Stimulated activated naive CD8-positive, alpha-beta T cell treated with anti-CD3 and anti-CD28 coated beads, Interleukin-15, Interleukin-2, amounts not matched to agents 100 ng/mL and 50 ng/mL, for 24 hours (primary cell): ENCODE results near the gene PSMD14.

ENCODE experiments used
- H3K27ac Mint-ChIP-seq: one replicate; pipeline ENCODE4 v1.8.0; 2021; ENCODE audit warnings: mild to moderate bottlenecking, mixed read lengths
- H3K27me3 Mint-ChIP-seq: one replicate; pipeline ENCODE4 v1.8.0; 2021; ENCODE audit warnings: mixed read lengths
- H3K36me3 Mint-ChIP-seq: one replicate; pipeline ENCODE4 v1.8.0; 2021; ENCODE audit warnings: low read depth, mixed read lengths
- H3K4me1 Mint-ChIP-seq: one replicate; pipeline ENCODE4 v1.8.0; 2021; ENCODE audit warnings: low read depth, mixed read lengths
- H3K4me3 Mint-ChIP-seq: one replicate; pipeline ENCODE4 v1.8.0; 2021; ENCODE audit warnings: mild to moderate bottlenecking, mixed read lengths
- H3K9me3 Mint-ChIP-seq: one replicate; pipeline ENCODE4 v1.8.0; 2021; ENCODE audit warnings: mixed read lengths

Gene PSMD14

GRCh38 chr2:161386228-161386824 lies 78.1 kb downstream of the PSMD14 start:
- Mint-ChIP-seq H3K36me3 (peaks cover 40% of the 10 kb centered on the region), H3K27ac (no peak overlapping the region), H3K4me1 (peaks cover 16% of the 10 kb centered on the region), H3K9me3 (no peaks in the 10 kb centered on the region), H3K27me3 (no peaks in the 10 kb centered on the region), H3K4me3 (no peak overlapping the region)

DNA sequence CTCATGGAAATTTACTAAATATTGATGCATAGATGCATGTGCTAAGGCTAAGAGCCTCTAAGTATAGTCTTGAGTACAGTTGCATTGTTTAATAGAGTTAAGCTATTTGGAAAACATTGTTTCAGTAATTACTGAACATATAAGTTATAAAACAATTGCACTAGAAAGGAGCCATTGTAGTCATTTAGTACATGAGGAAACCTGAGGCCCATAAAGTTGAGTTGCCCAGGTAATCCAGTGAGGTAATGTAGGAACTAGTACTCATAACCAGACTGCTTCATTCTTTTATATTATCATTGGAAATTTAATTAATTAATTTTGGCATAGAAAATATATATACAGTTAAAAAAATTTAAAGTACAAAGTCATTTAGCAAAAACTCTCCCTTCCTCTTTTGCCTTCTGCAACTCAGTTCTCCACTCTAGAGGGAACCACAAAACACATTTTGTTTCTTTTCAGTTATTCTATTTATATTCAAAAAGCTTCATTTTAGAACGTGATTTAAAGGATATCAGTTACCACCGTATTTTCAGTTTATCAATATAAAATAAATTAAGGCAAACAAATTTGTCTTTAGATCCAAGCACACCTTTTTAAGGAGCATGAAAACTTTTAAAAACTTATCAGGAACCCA lies 80.0 kb downstream of the PSMD14 start:
- H3K27ac Mint-ChIP-seq, result no peak overlapping the region
- H3K27me3 Mint-ChIP-seq, result no peaks in the 10 kb centered on the region
- H3K36me3 Mint-ChIP-seq, result peaks cover 48% of the 10 kb centered on the region
- H3K9me3 Mint-ChIP-seq, result no peaks in the 10 kb centered on the region
- no peak overlapping the region for H3K4me3 Mint-ChIP-seq
- peaks cover 16% of the 10 kb centered on the region for H3K4me1 Mint-ChIP-seq

DNA sequence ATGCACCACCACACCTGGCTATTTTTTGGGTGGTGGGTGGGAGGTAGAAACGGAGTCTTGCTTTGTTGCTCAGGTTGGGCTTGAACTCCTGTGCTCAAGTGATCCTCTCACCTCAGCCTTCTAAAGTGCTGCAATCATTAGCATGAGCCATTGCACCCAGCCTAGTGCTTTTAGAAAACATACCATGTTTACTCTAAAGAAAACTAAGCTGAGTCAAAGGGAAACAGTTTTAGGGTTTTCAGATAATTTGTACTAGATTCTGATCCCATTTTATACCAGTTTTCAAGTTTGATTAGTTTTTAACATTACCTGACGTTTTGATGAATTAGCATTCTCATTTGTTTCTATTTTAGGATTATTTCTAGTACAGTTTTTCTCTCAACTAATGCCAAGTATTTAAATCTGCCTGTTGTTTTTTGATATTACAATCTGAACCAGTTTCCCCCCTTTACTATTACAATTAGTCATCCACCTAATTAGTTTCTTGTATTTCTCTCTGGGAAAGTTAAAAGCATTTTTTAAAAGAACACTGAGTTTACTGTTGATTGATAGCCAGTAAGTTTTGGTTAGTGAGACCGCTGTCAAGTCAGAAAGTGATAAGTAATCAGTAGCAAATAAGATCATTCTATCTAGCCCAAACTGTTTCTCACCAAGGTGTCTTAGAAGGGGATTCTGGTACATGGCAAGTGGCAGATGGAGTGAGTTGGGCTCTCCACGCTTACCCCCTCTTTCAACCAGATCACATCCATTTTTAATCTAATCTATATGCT lies 83.7 kb downstream of the PSMD14 start:
- Mint-ChIP-seq H3K36me3 (peaks cover 68% of the 10 kb centered on the region), H3K27ac (no peak overlapping the region), H3K4me3 (no peak overlapping the region), H3K4me1 (peaks cover 3% of the 10 kb centered on the region), H3K9me3 (no peaks in the 10 kb centered on the region), H3K27me3 (no peaks in the 10 kb centered on the region)

DNA sequence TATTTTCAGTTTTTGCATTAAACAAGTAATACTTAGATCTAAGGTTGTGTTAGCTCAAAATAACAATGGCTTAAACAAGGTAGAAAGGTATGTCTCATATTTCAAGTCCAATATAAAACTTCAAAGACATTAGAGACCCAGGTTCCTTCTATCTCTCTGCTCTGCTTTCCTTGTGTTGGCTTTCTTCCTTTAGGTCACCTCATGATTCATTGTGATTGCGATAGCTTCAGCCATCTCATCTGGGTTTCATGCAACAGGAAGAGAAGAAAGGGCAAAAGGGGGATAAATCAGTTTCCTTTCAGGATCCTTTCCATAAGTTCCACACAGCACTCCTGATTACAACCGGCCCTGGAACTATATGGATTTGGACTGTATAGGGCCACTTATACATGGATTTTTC lies 91.9 kb downstream of the PSMD14 start:
- H3K9me3 Mint-ChIP-seq, result no peaks in the 10 kb centered on the region
- no peaks in the 10 kb centered on the region for H3K27me3 Mint-ChIP-seq
- H3K27ac Mint-ChIP-seq, result no peak overlapping the region
- H3K4me3 Mint-ChIP-seq, result no peak overlapping the region
- peaks cover 69% of the 10 kb centered on the region for H3K36me3 Mint-ChIP-seq
- no peaks in the 10 kb centered on the region for H3K4me1 Mint-ChIP-seq

DNA sequence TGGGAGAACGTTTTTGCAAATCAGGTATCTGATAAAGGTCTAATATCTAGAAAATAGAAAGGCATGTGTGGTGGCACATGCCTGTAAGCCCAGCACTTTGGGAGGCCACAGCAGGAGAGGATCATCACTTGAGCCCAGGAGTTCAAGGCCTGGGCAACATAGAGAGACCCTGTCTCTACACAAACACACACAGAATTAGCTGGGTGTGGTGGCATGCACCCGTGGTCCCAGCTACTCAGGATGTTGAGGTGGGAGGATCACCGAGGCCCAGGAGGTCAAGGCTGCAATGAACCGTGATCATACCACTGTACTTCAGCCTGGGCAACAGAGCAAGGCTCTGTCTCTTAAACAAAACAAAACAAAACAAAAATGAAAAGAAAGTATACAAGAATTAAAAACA lies 94.1 kb downstream of the PSMD14 start:
- Mint-ChIP-seq H3K36me3 (peaks cover 49% of the 10 kb centered on the region), H3K9me3 (no peaks in the 10 kb centered on the region), H3K4me1 (no peaks in the 10 kb centered on the region), H3K4me3 (no peak overlapping the region), H3K27me3 (no peaks in the 10 kb centered on the region), H3K27ac (no peak overlapping the region)

- Mint-ChIP-seq H3K9me3 (no peaks in the 10 kb centered on the region), H3K4me1 (no peaks in the 10 kb centered on the region), H3K27me3 (no peaks in the 10 kb centered on the region), H3K27ac (no peak overlapping the region), H3K36me3 (peaks cover 34% of the 10 kb centered on the region), H3K4me3 (no peak overlapping the region)
Measured at GRCh38 chr2:161406316-161406715, 98.1 kb downstream of the PSMD14 start.

DNA sequence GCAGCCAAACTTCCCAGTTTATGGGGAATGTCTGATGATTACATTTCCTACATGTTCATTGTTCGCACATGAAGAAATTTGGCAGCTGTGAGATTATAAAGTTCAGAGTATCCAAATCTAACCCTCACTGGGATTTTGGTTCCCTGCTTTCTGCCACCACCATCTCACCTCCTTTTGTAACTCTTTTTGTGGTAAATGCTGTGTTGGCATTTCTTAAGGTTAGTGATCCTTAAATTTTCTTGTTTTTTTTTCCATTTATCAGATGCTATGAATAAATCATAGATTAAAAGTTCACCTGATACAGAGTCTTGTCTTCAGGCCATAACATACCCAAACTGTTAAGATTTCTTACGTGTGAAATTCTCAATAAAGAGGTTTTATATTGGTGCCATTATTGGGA lies 99.4 kb downstream of the PSMD14 start:
- H3K27ac Mint-ChIP-seq, result no peak overlapping the region
- H3K4me3 Mint-ChIP-seq, result no peak overlapping the region
- no peaks in the 10 kb centered on the region for H3K4me1 Mint-ChIP-seq
- peaks cover 31% of the 10 kb centered on the region for H3K36me3 Mint-ChIP-seq
- no peaks in the 10 kb centered on the region for H3K9me3 Mint-ChIP-seq
- H3K27me3 Mint-ChIP-seq, result no peaks in the 10 kb centered on the region

GRCh38 chr2:161409308-161409907 lies 101.2 kb downstream of the PSMD14 start:
- no peaks in the 10 kb centered on the region for H3K9me3 Mint-ChIP-seq
- no peak overlapping the region for H3K4me3 Mint-ChIP-seq
- peaks cover 4% of the 10 kb centered on the region for H3K4me1 Mint-ChIP-seq
- peaks cover 25% of the 10 kb centered on the region for H3K36me3 Mint-ChIP-seq
- H3K27ac Mint-ChIP-seq, result no peak overlapping the region
- H3K27me3 Mint-ChIP-seq, result peaks cover 9% of the 10 kb centered on the region

DNA sequence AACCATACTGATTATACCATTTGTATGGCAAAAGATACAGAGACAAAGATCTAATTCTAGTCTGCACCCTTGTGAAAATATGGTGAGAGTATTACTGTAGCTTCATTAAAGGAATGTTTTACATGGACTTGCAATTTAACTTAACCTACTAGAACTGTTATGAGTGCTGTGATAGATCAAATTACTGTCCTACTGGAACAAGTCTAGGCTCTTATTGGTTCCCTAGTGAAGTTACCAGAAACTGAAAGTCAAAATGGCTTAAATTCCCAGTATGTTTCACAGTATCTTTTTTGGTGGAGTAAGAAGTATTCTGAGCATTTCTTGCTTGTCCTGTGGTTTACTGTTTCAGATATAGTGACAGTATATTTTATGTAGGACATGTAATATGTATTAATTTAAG lies 104.1 kb downstream of the PSMD14 start:
- Mint-ChIP-seq H3K27me3 (peaks cover 34% of the 10 kb centered on the region), H3K9me3 (no peaks in the 10 kb centered on the region), H3K27ac (no peak overlapping the region), H3K36me3 (peaks cover 22% of the 10 kb centered on the region), H3K4me3 (no peak overlapping the region), H3K4me1 (peaks cover 30% of the 10 kb centered on the region)

- Mint-ChIP-seq H3K27ac (no peak overlapping the region), H3K4me1 (peaks cover 49% of the 10 kb centered on the region), H3K9me3 (no peaks in the 10 kb centered on the region), H3K27me3 (peaks cover 54% of the 10 kb centered on the region), H3K36me3 (peaks cover 12% of the 10 kb centered on the region), H3K4me3 (peak overlapping the region; percentile 70)
Measured at GRCh38 chr2:161414042-161415033, 106.1 kb downstream of the PSMD14 start.

GRCh38 chr2:161415034-161415986 lies 107.1 kb downstream of the PSMD14 start:
- Mint-ChIP-seq H3K4me3 (peak overlapping the region; percentile 70), H3K9me3 (no peaks in the 10 kb centered on the region), H3K4me1 (peaks cover 50% of the 10 kb centered on the region), H3K27ac (peak overlapping the region; percentile 3), H3K27me3 (peaks cover 64% of the 10 kb centered on the region), H3K36me3 (peaks cover 12% of the 10 kb centered on the region)

- Mint-ChIP-seq H3K27me3 (peaks cover 72% of the 10 kb centered on the region), H3K4me3 (peak within 1 kb of the TSS; percentile 70), H3K4me1 (peaks cover 50% of the 10 kb centered on the region), H3K36me3 (peaks cover 11% of the 10 kb centered on the region), H3K27ac (peak within 1 kb of the TSS; percentile 46), H3K9me3 (no peaks in the 10 kb centered on the region)
Measured at GRCh38 chr2:161415987-161416707, 107.9 kb downstream of the PSMD14 start, which contains the start of gene TBR1. TBR1 (plus strand) TSS chr2:161416297; CDS start chr2:161416411, 114 bp downstream.
